ENCODE measurements around the gene BMP4. TPM values are rescaled to one million over a fixed set of nuclear protein-coding genes. Genes with fewer than 3 reads are reported as not detected.

The BMP4 gene
- total and polyA plus RNA-seq, 2 of the 13 experiments (the other 11 are each of a cell fraction or from before 2014, with no cell fraction given), result 56.4 to 169 TPM

DNA sequence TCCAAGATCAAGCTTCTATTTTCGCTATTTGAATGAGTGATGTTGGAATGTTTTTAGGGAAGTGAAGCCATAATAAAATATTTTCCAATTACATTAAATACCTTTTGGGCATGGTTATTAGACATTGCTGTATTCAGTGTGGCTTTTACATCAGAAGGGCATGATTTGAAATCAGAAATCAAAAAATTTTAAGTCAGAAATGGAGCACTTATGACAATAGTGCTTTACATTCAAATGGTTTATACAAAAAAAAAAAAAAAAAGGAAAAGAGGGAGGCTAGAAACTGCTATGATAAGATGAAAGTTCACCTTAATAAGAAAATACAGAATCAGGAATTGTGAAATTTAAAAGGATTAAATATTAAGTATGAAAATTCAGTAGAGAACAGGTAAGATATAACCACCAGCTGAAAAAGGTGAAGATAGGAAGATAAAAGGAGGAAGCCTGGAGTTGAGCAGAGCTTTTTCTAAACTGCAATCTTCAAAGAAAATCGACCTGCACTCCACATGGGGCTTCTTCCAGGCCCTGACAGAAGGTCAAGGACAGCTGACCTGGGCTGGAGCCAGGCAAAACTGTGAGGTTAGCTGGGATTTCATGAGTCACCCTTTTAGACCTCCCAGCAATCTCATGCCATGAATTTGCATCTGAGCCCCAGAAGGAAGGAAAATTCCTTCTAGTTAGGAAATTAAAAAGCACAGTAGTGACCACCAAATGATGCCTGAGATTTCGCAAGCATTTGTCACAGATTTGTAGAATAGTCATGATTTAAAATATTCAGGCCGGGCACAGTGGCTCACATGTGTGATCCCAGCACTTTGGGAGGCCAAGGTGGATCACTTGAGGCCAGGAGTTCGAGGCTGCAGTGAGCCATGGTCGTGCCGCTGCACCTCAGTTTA lies 23.4 kb upstream of the BMP4 start (continued):
- no peak for TF ChIP-seq ZNF276 (CRISPR knock-in tag; IDR thresholded peaks at IDR 0.05; ENCODE audit: low read depth)
- TF ChIP-seq ZNF572 (CRISPR knock-in tag; IDR thresholded peaks at IDR 0.05), result no peak
- TF ChIP-seq STAT5B (CRISPR knock-in tag; IDR thresholded peaks at IDR 0.05), result no peak
- no peak for TF ChIP-seq ZNF607 (CRISPR knock-in tag; IDR thresholded peaks at IDR 0.05; ENCODE audit: borderline replicate concordance)
- TF ChIP-seq ZSCAN29 (CRISPR knock-in tag; conservative IDR thresholded peaks at IDR 0.05), result peak; percentile 74; the same call in 1 of the 2 replicates
- TF ChIP-seq MLLT10 (CRISPR knock-in tag; IDR thresholded peaks at IDR 0.05), result no peak
- no peak for TF ChIP-seq MZF1 (CRISPR knock-in tag; IDR thresholded peaks at IDR 0.05; ENCODE audit: borderline replicate concordance)
- TF ChIP-seq, protein P1, sequence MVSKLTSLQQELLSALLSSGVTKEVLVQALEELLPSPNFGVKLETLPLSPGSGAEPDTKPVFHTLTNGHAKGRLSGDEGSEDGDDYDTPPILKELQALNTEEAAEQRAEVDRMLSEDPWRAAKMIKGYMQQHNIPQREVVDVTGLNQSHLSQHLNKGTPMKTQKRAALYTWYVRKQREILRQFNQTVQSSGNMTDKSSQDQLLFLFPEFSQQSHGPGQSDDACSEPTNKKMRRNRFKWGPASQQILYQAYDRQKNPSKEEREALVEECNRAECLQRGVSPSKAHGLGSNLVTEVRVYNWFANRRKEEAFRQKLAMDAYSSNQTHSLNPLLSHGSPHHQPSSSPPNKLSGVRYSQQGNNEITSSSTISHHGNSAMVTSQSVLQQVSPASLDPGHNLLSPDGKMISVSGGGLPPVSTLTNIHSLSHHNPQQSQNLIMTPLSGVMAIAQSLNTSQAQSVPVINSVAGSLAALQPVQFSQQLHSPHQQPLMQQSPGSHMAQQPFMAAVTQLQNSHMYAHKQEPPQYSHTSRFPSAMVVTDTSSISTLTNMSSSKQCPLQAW (CRISPR knock-in tag; IDR thresholded peaks at IDR 0.05), result peak; percentile 60
- no peak; the same call in 1 of the 2 replicates for TF ChIP-seq BHLHE40 (IDR thresholded peaks at IDR 0.05; ENCODE audit: low read length)
- TF ChIP-seq ZBTB21 (CRISPR knock-in tag; IDR thresholded peaks at IDR 0.05), result no peak
- TF ChIP-seq E2F5 (CRISPR knock-in tag; conservative IDR thresholded peaks at IDR 0.05), result no peak
- TF ChIP-seq MYNN (CRISPR knock-in tag; IDR thresholded peaks at IDR 0.05; ENCODE audit: low read depth), result no peak
- no peak for TF ChIP-seq ZNF451 (CRISPR knock-in tag; IDR thresholded peaks at IDR 0.05)
- no peak for TF ChIP-seq TAF1 (CRISPR knock-in tag; IDR thresholded peaks at IDR 0.05)
- TF ChIP-seq CHD2 (IDR thresholded peaks at IDR 0.05; ENCODE audit: low read depth, low read length), result no peak
- TF ChIP-seq ZFP36L2 (CRISPR knock-in tag; IDR thresholded peaks at IDR 0.05), result no peak
- TF ChIP-seq SNAPC2 (CRISPR knock-in tag; IDR thresholded peaks at IDR 0.05), result no peak
- TF ChIP-seq NR3C1 (CRISPR knock-in tag; IDR thresholded peaks at IDR 0.05), result no peak
- no peak for TF ChIP-seq ZBTB4 (CRISPR knock-in tag; IDR thresholded peaks at IDR 0.05; ENCODE audit: borderline replicate concordance)
- no peak for TF ChIP-seq HHEX (CRISPR knock-in tag; IDR thresholded peaks at IDR 0.05)
- peak; percentile 89 for TF ChIP-seq HDAC1 (CRISPR knock-in tag; IDR thresholded peaks at IDR 0.05)
- TF ChIP-seq, protein P2, sequence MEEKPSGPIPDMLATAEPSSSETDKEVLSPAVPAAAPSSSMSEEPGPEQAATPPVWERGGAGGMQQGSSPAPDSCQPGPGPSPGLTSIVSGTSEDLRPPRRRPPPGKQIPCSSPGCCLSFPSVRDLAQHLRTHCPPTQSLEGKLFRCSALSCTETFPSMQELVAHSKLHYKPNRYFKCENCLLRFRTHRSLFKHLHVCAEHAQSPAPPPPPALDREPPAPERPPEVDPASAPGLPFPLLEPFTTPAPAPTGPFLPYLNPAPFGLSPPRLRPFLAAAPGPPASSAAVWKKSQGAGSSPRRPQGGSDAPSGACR (CRISPR knock-in tag; IDR thresholded peaks at IDR 0.05), result no peak
- TF ChIP-seq ZNF335 (CRISPR knock-in tag; IDR thresholded peaks at IDR 0.05), result no peak

Measured in HepG2 (cell line).